SK-N-SH (cell line): ENCODE measurements around the gene RARG. TPM values are rescaled to one million over a fixed set of nuclear protein-coding genes. Genes with fewer than 3 reads are reported as not detected.
A peak's percentile ranks its signal among the peaks of the same experiment; 100 is the strongest.

ENCODE experiments used
- CTCF ChIA-PET: fragments of 300-600, 350-600 bp; formaldehyde crosslinking; extraction: SDS; loops from one replicate; lab custom pipeline; 2021; lab: Yijun Ruan, JAX
- POLR2A ChIA-PET: fragments of 350-600 bp; sonication (Branson Sonifier 250); formaldehyde crosslinking; extraction: SDS; loops from one replicate; lab custom pipeline; 2020; ENCODE audit warnings: antibody characterized with exemption, inconsistent platforms; lab: Yijun Ruan, JAX
- DNase-seq: peaks from one replicate; pipeline ENCODE4 v3.0.0; 2012
- H2AFZ ChIP-seq: fragments of 200-600 bp; sonication (generic); 2 replicates; pipeline ENCODE4 v1.8.1; 2016; ENCODE audit warnings: antibody characterized with exemption, mild to moderate bottlenecking, low read depth
- H3F3A ChIP-seq: fragments of 200-600 bp; sonication (generic); replicated peaks from 2 replicates; pipeline ENCODE3; 2016; ENCODE audit warnings: antibody characterized with exemption, mild to moderate bottlenecking; ENCODE audit not compliant: insufficient read depth
- H3K27ac ChIP-seq, 2 experiments: fragments of 200-500 bp in 1 of 2; fragments of 200-600 bp in 1 of 2; sonication (Bioruptor generic) in 1 of 2; sonication (generic), shearing (Covaris generic) in 1 of 2; 2 replicates each; pipeline versions ENCODE4 v1.5.1 to v1.6.1; 2014 to 2016; ENCODE audit warnings: low read depth in 2 of 2, inconsistent platforms in 1 of 2, low read length in 1 of 2, mild to moderate bottlenecking in 1 of 2, mixed read lengths in 1 of 2
- H3K27me3 ChIP-seq: fragments of 200-600 bp; sonication (generic), shearing (Covaris generic); 2 replicates; pipeline ENCODE4 v1.6.1; 2016; ENCODE audit warnings: mixed run types; ENCODE audit not compliant: insufficient read depth
- H3K36me3 ChIP-seq, 2 experiments: fragments of 200-500 bp in 1 of 2; fragments of 200-600 bp in 1 of 2; sonication (Bioruptor generic) in 1 of 2; sonication (generic) in 1 of 2; replicated peaks in 1 of 2; 2 replicates each; pipeline versions ENCODE3 to v1.5.1; 2014 to 2016; ENCODE audit warnings: low read length in 1 of 2, mild to moderate bottlenecking in 1 of 2; ENCODE audit not compliant: insufficient read depth in 2 of 2, control insufficient read depth in 1 of 2
- H3K4me1 ChIP-seq, 2 experiments: fragments of 200-500 bp in 1 of 2; fragments of 200-600 bp in 1 of 2; sonication (Bioruptor generic) in 1 of 2; sonication (generic), shearing (Covaris generic) in 1 of 2; 2 replicates each; pipeline versions ENCODE4 v1.5.1 to v1.6.1; 2014 to 2016; ENCODE audit warnings: low read depth in 1 of 2, low read length in 1 of 2, mixed run types in 1 of 2; ENCODE audit not compliant: insufficient read depth in 2 of 2, control insufficient read depth in 1 of 2
- H3K4me2 ChIP-seq: fragments of 200-600 bp; sonication (generic), shearing (Covaris generic); 2 replicates; pipeline ENCODE4 v1.6.1; 2017; ENCODE audit warnings: mixed run types
- H3K4me3 ChIP-seq, 2 experiments: fragments of 200-500 bp in 1 of 2; fragments of 200-600 bp in 1 of 2; sonication (Bioruptor generic) in 1 of 2; sonication (generic), shearing (Covaris generic) in 1 of 2; 2 replicates each; pipeline versions ENCODE4 v1.5.1 to v1.8.1; 2014 to 2016; ENCODE audit warnings: low read depth in 2 of 2, inconsistent platforms in 1 of 2, low read length in 1 of 2, mild to moderate bottlenecking in 1 of 2, mixed read lengths in 1 of 2, moderate library complexity in 1 of 2
- H3K79me2 ChIP-seq: fragments of 200-600 bp; sonication (generic); 2 replicates; pipeline ENCODE4 v1.8.1; 2017; ENCODE audit warnings: mild to moderate bottlenecking; ENCODE audit not compliant: insufficient read depth
- H3K9ac ChIP-seq: fragments of 200-600 bp; sonication (generic); 2 replicates; pipeline ENCODE4 v1.6.1; 2017; ENCODE audit warnings: mixed run types
- H3K9me2 ChIP-seq: fragments of 200-600 bp; sonication (generic); 2 replicates; pipeline ENCODE4 v1.6.1; 2017; ENCODE audit warnings: mixed run types
- H3K9me3 ChIP-seq: fragments of 200-600 bp; sonication (generic); 2 replicates; pipeline ENCODE4 v1.6.1; 2017; ENCODE audit warnings: mixed run types, mild to moderate bottlenecking, moderate library complexity
- H4K20me1 ChIP-seq: fragments of 200-600 bp; sonication (generic); 2 replicates; pipeline ENCODE4 v1.6.1; 2017; ENCODE audit warnings: mild to moderate bottlenecking, mixed run types; ENCODE audit not compliant: insufficient read depth
- ELF1 ChIP-seq: IDR thresholded peaks from 2 replicates; pipeline ENCODE4 v1.4.0; 2012
- EZH2phosphoT487 ChIP-seq: fragments of 200-600 bp; sonication (generic); IDR thresholded peaks from 2 replicates; pipeline ENCODE4 v1.6.1; 2017; ENCODE audit warnings: low read depth, mixed run types, mild to moderate bottlenecking, antibody characterized with exemption, moderate library complexity, borderline replicate concordance
- FOXJ3 ChIP-seq: sonication (generic); formaldehyde crosslinking; IDR thresholded peaks from 2 replicates; pipeline ENCODE4 v1.5.1; 2020; ENCODE audit warnings: mild to moderate bottlenecking, missing genetic modification reagents
- GABPA ChIP-seq: IDR thresholded peaks from 2 replicates; pipeline ENCODE4 v1.4.0; 2012; ENCODE audit warnings: low read depth, mild to moderate bottlenecking
- JUND ChIP-seq: IDR thresholded peaks from 2 replicates; pipeline ENCODE4 v1.4.0; 2012
- MEF2A ChIP-seq: IDR thresholded peaks from 2 replicates; pipeline ENCODE4 v1.4.0; 2012; ENCODE audit warnings: low read depth, borderline replicate concordance
- RAD21 ChIP-seq: IDR thresholded peaks from 2 replicates; pipeline ENCODE4 v1.6.1; 2012; ENCODE audit warnings: mild to moderate bottlenecking, low read length
- RFX5 ChIP-seq: IDR thresholded peaks from 2 replicates; pipeline ENCODE4 v1.6.1; 2012; ENCODE audit warnings: mild to moderate bottlenecking, improper control_type of control experiment, low read length
- RXRA ChIP-seq: IDR thresholded peaks from 2 replicates; pipeline ENCODE4 v1.4.0; 2012; ENCODE audit warnings: low read depth, mild to moderate bottlenecking, borderline replicate concordance
- SMC3 ChIP-seq: IDR thresholded peaks from 2 replicates; pipeline ENCODE4 v1.6.1; 2012; ENCODE audit warnings: low read depth, low read length, improper control_type of control experiment
- TAF1 ChIP-seq: IDR thresholded peaks from 2 replicates; pipeline ENCODE4 v1.6.1; 2012; ENCODE audit warnings: low read depth, mild to moderate bottlenecking, low read length, moderate library complexity, borderline replicate concordance
- TCF12 ChIP-seq: IDR thresholded peaks from 2 replicates; pipeline ENCODE4 v1.4.0; 2012
- TEAD4 ChIP-seq: IDR thresholded peaks from 2 replicates; pipeline ENCODE4 v1.4.0; 2012; ENCODE audit warnings: mild to moderate bottlenecking, borderline replicate concordance; ENCODE audit not compliant: insufficient read depth
- USF1 ChIP-seq: IDR thresholded peaks from 2 replicates; pipeline ENCODE4 v1.4.0; 2012; ENCODE audit warnings: low read depth, borderline replicate concordance
- YY1 ChIP-seq: IDR thresholded peaks from 2 replicates; pipeline ENCODE4 v1.4.0; 2012; ENCODE audit warnings: low read depth, mild to moderate bottlenecking
- WGBS: methylation state at CpG from one replicate; pipeline ENCODE4 v1.1.6; 2017; ENCODE audit warnings: low lambda C conversion rate; 5-methylcytosine and 5-hydroxymethylcytosine counted together
- polyA plus RNA-seq, 3 experiments: library from polyadenylated mRNA; depleted of rRNA; stranded (reverse); fragments of >200 nt; gene quantifications; 2 replicates each; pipeline ENCODE4 v1.2.3, GENCODE V29; 2012
- TF ChIP-seq, protein P1 (sequence below): IDR thresholded peaks from 2 replicates; pipeline ENCODE4 v1.6.1; 2012; ENCODE audit warnings: mild to moderate bottlenecking, low read depth, low read length, moderate library complexity
- TF ChIP-seq, protein P2 (sequence below): IDR thresholded peaks from 2 replicates; pipeline ENCODE4 v1.4.0; 2012; ENCODE audit warnings: low read depth, borderline replicate concordance

The RARG gene
- polyA plus RNA-seq, 1 of the 3 experiments (the other 2 are of a cell fraction), result 36.6 TPM

- CTCF ChIA-PET, result interaction anchor here (0.6 to 14.0 kb wide), 29 partner anchors 8 to 993 kb away, joined by 3 to 223 read pairs (median 4); partner anchors contain the start of genes AAAS, CSAD and ZNF740
- POLR2A ChIA-PET, result interaction anchor here (0.6 to 1.8 kb wide), 5 partner anchors 10 to 233 kb away, joined by 4 to 6 read pairs (median 4); no protein-coding TSS in a partner anchor
- Histone ChIP-seq H3K4me3 (peak overlapping the region; percentile 76), H3K27me3 (no peaks in the 10 kb centered on the region), H2AFZ (peak overlapping the region; percentile 90), H3F3A (no peaks in the 10 kb centered on the region), H3K9me2 (no peaks in the 10 kb centered on the region), H3K27ac (no peak overlapping the region), H3K9ac (peak overlapping the region; percentile 74; the same call in 1 of the 2 replicates), H3K79me2 (peaks cover 42% of the 10 kb centered on the region), H3K36me3 (no peaks in the 10 kb centered on the region), H3K4me2 (peak overlapping the region; percentile 95), H3K9me3 (no peaks in the 10 kb centered on the region), H4K20me1 (no peaks in the 10 kb centered on the region), H3K4me1 (peaks cover 5 to 21% of the 10 kb centered on the region in 2 experiments; a peak in 2 of 4 replicates)
- TF ChIP-seq TCF12 (no peak), TAF1 (no peak), GABPA (no peak), RFX5 (no peak), MEF2A (no peak), YY1 (no peak), FOXJ3 (no peak), USF1 (no peak), EZH2phosphoT487 (no peak), ELF1 (no peak), RXRA (no peak), TEAD4 (no peak), RAD21 (no peak), JUND (no peak), SMC3 (no peak)
- TF ChIP-seq, protein P1, sequence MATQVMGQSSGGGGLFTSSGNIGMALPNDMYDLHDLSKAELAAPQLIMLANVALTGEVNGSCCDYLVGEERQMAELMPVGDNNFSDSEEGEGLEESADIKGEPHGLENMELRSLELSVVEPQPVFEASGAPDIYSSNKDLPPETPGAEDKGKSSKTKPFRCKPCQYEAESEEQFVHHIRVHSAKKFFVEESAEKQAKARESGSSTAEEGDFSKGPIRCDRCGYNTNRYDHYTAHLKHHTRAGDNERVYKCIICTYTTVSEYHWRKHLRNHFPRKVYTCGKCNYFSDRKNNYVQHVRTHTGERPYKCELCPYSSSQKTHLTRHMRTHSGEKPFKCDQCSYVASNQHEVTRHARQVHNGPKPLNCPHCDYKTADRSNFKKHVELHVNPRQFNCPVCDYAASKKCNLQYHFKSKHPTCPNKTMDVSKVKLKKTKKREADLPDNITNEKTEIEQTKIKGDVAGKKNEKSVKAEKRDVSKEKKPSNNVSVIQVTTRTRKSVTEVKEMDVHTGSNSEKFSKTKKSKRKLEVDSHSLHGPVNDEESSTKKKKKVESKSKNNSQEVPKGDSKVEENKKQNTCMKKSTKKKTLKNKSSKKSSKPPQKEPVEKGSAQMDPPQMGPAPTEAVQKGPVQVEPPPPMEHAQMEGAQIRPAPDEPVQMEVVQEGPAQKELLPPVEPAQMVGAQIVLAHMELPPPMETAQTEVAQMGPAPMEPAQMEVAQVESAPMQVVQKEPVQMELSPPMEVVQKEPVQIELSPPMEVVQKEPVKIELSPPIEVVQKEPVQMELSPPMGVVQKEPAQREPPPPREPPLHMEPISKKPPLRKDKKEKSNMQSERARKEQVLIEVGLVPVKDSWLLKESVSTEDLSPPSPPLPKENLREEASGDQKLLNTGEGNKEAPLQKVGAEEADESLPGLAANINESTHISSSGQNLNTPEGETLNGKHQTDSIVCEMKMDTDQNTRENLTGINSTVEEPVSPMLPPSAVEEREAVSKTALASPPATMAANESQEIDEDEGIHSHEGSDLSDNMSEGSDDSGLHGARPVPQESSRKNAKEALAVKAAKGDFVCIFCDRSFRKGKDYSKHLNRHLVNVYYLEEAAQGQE, result no peak
- TF ChIP-seq, protein P2, sequence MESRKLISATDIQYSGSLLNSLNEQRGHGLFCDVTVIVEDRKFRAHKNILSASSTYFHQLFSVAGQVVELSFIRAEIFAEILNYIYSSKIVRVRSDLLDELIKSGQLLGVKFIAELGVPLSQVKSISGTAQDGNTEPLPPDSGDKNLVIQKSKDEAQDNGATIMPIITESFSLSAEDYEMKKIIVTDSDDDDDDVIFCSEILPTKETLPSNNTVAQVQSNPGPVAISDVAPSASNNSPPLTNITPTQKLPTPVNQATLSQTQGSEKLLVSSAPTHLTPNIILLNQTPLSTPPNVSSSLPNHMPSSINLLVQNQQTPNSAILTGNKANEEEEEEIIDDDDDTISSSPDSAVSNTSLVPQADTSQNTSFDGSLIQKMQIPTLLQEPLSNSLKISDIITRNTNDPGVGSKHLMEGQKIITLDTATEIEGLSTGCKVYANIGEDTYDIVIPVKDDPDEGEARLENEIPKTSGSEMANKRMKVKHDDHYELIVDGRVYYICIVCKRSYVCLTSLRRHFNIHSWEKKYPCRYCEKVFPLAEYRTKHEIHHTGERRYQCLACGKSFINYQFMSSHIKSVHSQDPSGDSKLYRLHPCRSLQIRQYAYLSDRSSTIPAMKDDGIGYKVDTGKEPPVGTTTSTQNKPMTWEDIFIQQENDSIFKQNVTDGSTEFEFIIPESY, result no peak
- WGBS, result 62% methylated on average over 18 of the region's 18 CpGs
- DNase-seq, result no peak
Observed at GRCh38 chr12:53267306-53267998, 35.4 kb upstream of the RARG start.
